ENCODE measurements around the gene CPT1A. TPM values are rescaled to one million over a fixed set of nuclear protein-coding genes. Genes with fewer than 3 reads are reported as not detected.

Gene CPT1A
- total and polyA plus RNA-seq, 9 donors, result 25.3 to 87.1 (median 44.3) TPM

GRCh38 chr11:68839054-68839865, 2.5 kb downstream of the CPT1A start:
- TF ChIP-seq POLR2A (IDR thresholded peaks at IDR 0.05) (peak; percentile 5), EP300 (IDR thresholded peaks at IDR 0.05) (peak; percentile 80), CTCF (IDR thresholded peaks at IDR 0.05) (no peak)
- Histone ChIP-seq H3K36me3 (no peaks in the 10 kb centered on the region), H3K4me3 (peak overlapping the region; percentile 66), H3K9me3 (no peaks in the 10 kb centered on the region), H3K27me3 (no peaks in the 10 kb centered on the region), H3K27ac (peak overlapping the region; percentile 58 to 89), H3K4me1 (ENCODE audit: insufficient read depth) (peaks cover 19% of the 10 kb centered on the region)
- peak; percentile 89 to 94 (median 93) for DNase-seq
- intact Hi-C loops (cut with DNase I), result no loop called here
- 0 to 1% (median 1%) methylated on average over 60 to 61 of the region's 61 CpGs for WGBS, 3 donors

DNA sequence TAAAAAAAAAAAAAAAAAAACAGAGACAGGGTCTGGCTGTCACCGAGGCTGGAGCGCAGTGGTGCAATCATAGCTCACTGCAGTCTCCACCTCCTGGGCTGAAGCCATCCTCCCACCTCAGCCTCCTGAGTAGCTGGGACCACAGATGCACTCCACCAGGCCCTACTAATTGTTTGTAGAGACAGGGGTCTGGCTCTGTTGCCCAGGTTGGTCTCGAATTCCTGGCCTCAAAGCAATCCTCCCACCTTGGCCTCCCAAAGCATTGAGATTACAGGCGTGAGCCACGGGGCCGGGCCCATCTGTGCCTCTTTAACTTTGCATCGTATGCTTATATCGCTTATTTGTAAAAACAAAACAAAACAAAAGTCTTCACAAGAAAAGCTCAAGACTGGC, 3.1 kb downstream of the CPT1A start:
- no peaks in the 10 kb centered on the region for H3K27me3 ChIP-seq
- H3K27ac ChIP-seq, result peak overlapping the region; percentile 58 to 89
- peak overlapping the region; percentile 66 for H3K4me3 ChIP-seq
- WGBS, 3 donors, result 1 to 5% (median 2%) methylated on average over 8 of the region's 8 CpGs
- peaks cover 17% of the 10 kb centered on the region for H3K4me1 ChIP-seq (ENCODE audit: insufficient read depth)
- TF ChIP-seq CTCF (IDR thresholded peaks at IDR 0.05), result no peak
- no peak for TF ChIP-seq EP300 (IDR thresholded peaks at IDR 0.05)
- TF ChIP-seq POLR2A (IDR thresholded peaks at IDR 0.05), result no peak
- intact Hi-C loops (cut with DNase I), result no loop called here
- DNase-seq, result peak in 3 of 5 donors; percentile 43 to 67 (median 52)
- no peaks in the 10 kb centered on the region for H3K36me3 ChIP-seq
- H3K9me3 ChIP-seq, result no peaks in the 10 kb centered on the region

- no peak for TF ChIP-seq POLR2A (IDR thresholded peaks at IDR 0.05)
- TF ChIP-seq CTCF (IDR thresholded peaks at IDR 0.05), result no peak
- TF ChIP-seq EP300 (IDR thresholded peaks at IDR 0.05), result no peak
- no peak for DNase-seq
- Histone ChIP-seq H3K9me3 (no peaks in the 10 kb centered on the region), H3K4me1 (ENCODE audit: insufficient read depth) (peaks cover 17% of the 10 kb centered on the region), H3K4me3 (no peak overlapping the region), H3K27ac (peak overlapping the region; percentile 24 to 62), H3K27me3 (no peaks in the 10 kb centered on the region), H3K36me3 (no peaks in the 10 kb centered on the region)
- intact Hi-C loops (cut with DNase I), result no loop called here
- 68 to 77% (median 71%) methylated on average over 17 of the region's 17 CpGs for WGBS, 3 donors
Observed at GRCh38 chr11:68837583-68838571, 3.8 kb downstream of the CPT1A start.

DNA sequence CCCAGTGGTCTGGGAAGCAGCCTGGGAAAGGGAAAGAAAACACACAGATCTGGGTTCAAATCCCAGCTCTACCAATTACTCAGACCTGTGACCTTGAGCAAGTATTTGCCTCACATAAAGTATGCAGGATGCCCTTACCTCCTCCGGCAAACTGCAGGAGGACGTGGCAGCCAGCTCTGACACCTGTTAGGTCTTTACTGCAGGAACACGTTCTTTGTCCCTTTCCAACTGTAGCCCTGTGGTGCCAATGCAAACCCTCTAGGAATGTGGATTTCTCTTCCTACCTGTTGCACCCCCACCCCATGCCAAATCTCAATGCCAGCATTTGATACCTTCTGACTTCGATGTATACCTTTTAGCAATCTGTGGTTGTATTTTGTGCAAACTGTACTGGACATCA, 6.0 kb downstream of the CPT1A start:
- Histone ChIP-seq H3K36me3 (no peaks in the 10 kb centered on the region), H3K27me3 (no peaks in the 10 kb centered on the region), H3K27ac (no peak overlapping the region), H3K4me3 (no peak overlapping the region), H3K4me1 (ENCODE audit: insufficient read depth) (peaks cover 25% of the 10 kb centered on the region), H3K9me3 (no peaks in the 10 kb centered on the region)
- 80 to 88% (median 81%) methylated on average over 4 of the region's 4 CpGs for WGBS, 3 donors
- TF ChIP-seq POLR2A (IDR thresholded peaks at IDR 0.05) (no peak), EP300 (IDR thresholded peaks at IDR 0.05) (no peak), CTCF (IDR thresholded peaks at IDR 0.05) (no peak)
- intact Hi-C loops (cut with DNase I), result no loop called here
- DNase-seq, result no peak

Measured in ovary (tissue), 9 donors.